HG03039 (cell line): ENCODE data around the gene APCDD1L.
"Not testable (repeated sequence)": the region's sequence is repeated elsewhere in the genome, so short reads cannot be mapped to it uniquely, and the experiment has no call there.

Source experiments
- ATAC-seq: cut with Tn5 transposase; IDR thresholded peaks from one replicate; pipeline ENCODE4 v1.9.1; 2021; ENCODE audit warnings: mild to moderate bottlenecking, moderate library complexity; ENCODE audit not compliant: unreplicated experiment

The APCDD1L gene

GRCh38 chr20:58518387-58518786, 3.2 kb upstream of the APCDD1L start:
- ATAC-seq, result no peak

- no peak for ATAC-seq
Observed at GRCh38 chr20:58514321-58515232, 622 bp downstream of the APCDD1L start.

GRCh38 chr20:58513580-58514285, 1.5 kb downstream of the APCDD1L start:
- no peak for ATAC-seq

- no peak for ATAC-seq
Observed at GRCh38 chr20:58512808-58513552, 2.2 kb downstream of the APCDD1L start.

- no peak for ATAC-seq
Observed at GRCh38 chr20:58511861-58512260, 3.3 kb downstream of the APCDD1L start.

- no peak for ATAC-seq
Observed at GRCh38 chr20:58511364-58511763, 3.8 kb downstream of the APCDD1L start.

GRCh38 chr20:58510921-58511320, 4.3 kb downstream of the APCDD1L start:
- no peak for ATAC-seq

- no peak for ATAC-seq
Observed at GRCh38 chr20:58508762-58509395, 6.3 kb downstream of the APCDD1L start.

GRCh38 chr20:58506999-58507398, 8.2 kb downstream of the APCDD1L start:
- ATAC-seq, result not testable (repeated sequence)

GRCh38 chr20:58504566-58504965, 10.6 kb downstream of the APCDD1L start:
- ATAC-seq, result no peak

- no peak for ATAC-seq
Observed at GRCh38 chr20:58503668-58504067, 11.5 kb downstream of the APCDD1L start.

GRCh38 chr20:58500256-58500655, 14.9 kb downstream of the APCDD1L start:
- no peak for ATAC-seq

GRCh38 chr20:58498470-58499068, 16.6 kb downstream of the APCDD1L start:
- ATAC-seq, result no peak

- no peak for ATAC-seq
Observed at GRCh38 chr20:58497724-58498469, 17.3 kb downstream of the APCDD1L start.

- ATAC-seq, result no peak
Observed at GRCh38 chr20:58497076-58497641, 18.0 kb downstream of the APCDD1L start.

GRCh38 chr20:58496429-58496769, 18.8 kb downstream of the APCDD1L start:
- no peak for ATAC-seq

GRCh38 chr20:58495623-58496428, 19.4 kb downstream of the APCDD1L start:
- no peak for ATAC-seq

- no peak for ATAC-seq
Observed at GRCh38 chr20:58494923-58495622, 20.1 kb downstream of the APCDD1L start.
